Kasumi-1 (cell line): ENCODE measurements around the gene C1orf159.
A peak's percentile ranks its signal among the peaks of the same experiment; 100 is the strongest.
"Not testable (repeated sequence)": the region's sequence is repeated elsewhere in the genome, so short reads cannot be mapped to it uniquely, and the experiment has no call there.

Source experiments
- DNase-seq, 2 experiments: peaks; one replicate each; lab custom pipeline; 2025; lab: John Stamatoyannopoulos, UW

C1orf159 gene

DNA sequence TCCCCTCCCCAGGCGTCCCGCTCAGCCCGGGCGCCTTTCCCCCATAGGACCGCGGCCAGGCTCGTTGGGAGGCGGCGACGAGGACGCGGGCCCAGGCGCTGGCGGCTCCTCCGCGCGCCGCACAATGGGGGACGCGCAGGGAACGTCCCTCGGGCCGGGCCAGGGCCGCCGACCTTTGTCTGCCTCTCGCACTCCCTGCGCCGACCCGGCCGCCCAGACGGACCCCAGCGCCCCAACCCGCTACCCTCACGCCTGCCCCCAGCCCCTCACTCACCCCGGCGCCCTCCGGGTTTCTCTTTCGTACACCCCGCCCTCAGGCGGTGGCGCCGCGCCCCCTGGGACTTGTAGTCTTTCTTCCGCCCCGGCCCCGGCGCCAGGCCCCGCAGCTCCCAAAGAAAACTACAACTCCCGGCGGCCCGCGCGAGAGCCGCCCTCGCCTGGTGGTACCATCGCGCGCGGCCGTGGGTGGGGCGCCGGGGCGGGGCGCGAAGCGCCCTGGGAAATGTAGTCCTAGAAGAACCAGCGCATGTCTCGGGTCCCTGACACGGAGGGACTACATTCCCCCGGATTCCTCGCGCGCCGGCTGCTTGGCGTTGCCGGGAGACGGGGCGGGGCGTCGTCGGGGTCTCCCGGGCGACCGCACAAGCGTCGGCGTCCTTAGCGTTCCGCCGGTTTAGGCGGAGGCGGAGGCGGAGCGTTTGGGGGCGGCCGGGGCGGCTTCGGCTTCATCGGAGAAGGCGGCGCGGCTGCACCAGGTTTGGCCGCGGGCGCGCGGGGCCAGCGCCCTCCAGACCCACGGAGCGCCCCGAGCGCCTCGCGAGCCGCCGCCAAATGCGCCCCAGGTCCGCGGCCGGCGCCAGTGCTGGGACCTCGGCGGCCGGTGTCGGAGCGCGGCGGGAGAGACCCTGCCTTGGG is at the start of gene C1orf159:
Gene C1orf159, minus strand, starts transcription at position 304 of the 915 bp plus-strand sequence. CDS start 24,546 bp downstream, outside the sequence.
- peak; percentile 94 to 95 for DNase-seq

GRCh38 chr1:1165485-1165884 is 49.6 kb upstream of the C1orf159 start:
- no peak for DNase-seq

DNA sequence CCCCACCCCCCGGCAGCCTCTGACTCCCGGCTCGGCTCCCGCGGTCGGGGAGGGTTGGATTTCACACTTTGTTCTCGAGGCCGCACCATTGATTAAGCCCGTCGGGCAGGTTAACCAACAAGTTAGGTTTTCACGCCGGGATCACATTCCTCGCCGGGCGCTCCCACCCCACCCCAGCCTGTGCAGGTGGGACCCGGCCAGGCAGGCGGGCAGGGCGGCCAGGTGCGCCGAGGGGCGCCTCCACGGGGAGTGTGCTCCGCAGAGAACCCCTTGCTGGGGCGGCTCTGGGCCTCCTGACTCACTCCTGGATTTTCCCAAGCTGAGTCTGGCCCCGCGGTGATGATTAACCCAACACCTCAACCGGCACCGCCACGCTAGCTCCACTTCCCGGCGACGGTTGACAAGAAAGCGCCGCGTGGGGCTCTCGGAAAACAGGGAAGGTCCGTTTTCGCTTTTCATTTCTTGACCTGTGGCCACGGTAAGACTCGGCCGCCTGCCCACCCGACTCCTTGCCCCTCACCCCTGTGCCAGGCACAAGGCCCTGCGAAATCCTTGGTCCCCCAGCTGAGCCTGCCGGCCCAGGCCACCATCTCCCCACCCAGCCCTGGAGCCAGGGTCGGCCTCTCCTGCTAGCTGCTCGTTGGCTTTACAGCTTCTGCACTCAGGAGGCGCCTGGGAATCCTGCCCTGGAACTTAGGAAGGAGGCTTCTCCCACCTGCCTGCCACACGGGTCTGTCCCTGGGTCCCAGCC is 49.0 kb upstream of the C1orf159 start:
- DNase-seq, result no peak

- no peak for DNase-seq
Measured at GRCh38 chr1:1164361-1164700, 48.4 kb upstream of the C1orf159 start.

- DNase-seq, result no peak
Measured at GRCh38 chr1:1163538-1164070, 47.7 kb upstream of the C1orf159 start.

DNA sequence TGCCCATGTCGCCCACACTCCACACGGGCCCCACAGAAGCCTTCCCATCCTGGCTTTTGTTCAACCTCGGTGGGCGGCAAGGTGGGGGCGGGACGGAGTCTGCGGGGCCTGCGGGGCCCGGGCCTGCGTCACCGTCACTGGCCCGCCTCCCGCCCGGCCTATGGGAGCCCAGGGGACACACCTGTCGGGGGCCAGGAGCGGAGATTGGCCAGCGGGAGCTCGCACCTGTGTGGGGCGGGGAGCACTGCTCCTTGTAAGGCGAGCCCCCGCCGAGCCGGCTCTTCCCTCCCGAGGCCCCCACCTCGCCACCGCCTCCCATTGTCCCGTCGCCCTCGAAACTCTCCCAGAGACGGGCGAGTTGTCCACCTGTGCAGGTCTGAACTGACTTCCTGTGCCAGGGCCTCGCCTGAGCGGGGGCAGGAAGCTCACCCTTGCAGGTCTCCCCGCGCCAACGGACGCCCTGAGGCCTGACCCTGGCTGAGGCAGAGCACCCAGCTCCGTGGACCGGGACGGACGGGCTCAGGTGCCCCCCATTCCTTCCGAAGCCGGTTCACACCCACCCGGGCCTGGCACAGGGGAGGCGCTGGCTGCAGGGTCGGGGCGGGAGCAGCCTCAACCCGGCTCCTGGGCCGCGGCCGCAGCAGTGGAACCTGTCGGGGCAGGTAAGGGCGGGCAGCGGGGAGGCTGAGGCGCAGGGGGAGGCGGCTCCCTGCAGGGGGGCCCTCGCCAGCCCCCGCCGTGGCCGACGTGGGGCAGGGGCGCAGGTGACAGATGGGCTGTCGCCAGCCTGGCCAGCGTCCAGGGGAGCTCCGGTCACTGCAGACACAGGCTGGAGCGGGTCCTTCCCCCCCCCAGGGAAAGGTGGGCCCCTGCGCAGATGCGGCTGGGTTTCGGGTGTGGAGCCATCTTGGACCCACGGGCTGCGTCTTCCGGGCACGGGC is 47.0 kb upstream of the C1orf159 start:
- DNase-seq, result no peak

GRCh38 chr1:1161683-1162079 is 45.8 kb upstream of the C1orf159 start:
- no peak for DNase-seq

- no peak for DNase-seq
Measured at GRCh38 chr1:1161078-1161682, 45.3 kb upstream of the C1orf159 start.

DNA sequence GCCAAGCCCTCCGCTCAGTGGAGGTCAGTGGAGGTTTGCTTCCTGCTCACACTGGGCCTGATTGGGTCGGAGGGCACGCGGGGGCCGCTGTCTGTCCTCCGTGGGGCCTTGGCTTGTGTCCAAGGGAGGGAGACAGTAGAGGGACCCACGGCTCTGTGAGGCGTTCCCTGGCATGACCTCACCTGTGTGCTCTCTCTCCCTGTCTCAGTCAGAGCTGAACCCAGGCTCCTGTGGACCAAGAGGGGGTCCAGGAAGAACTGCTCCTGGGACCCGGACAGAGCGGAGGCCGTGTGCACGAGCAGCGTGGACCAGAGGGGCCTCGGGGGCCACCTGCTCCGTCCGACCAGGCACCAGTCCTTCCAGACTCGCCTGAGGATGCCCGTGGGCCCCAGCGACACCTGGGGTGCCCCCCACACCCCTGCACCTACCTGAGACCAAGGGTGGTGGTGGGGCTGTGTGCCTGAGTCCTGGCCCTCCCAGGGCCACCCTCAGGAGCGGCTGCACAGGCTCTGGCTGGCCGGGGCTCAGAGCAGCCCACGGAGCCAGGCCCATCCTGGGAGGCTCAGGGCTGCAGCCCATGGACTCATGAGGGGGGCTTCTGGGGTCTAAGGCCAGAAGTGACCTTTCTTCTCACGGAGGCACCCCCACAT is 44.5 kb upstream of the C1orf159 start:
- no peak for DNase-seq

- DNase-seq, result no peak
Measured at GRCh38 chr1:1157914-1158710, 42.2 kb upstream of the C1orf159 start.

- peak; percentile 60 to 67 for DNase-seq
Measured at GRCh38 chr1:1157426-1157913, 41.6 kb upstream of the C1orf159 start.

GRCh38 chr1:1157033-1157365 is 41.1 kb upstream of the C1orf159 start:
- no peak for DNase-seq

DNA sequence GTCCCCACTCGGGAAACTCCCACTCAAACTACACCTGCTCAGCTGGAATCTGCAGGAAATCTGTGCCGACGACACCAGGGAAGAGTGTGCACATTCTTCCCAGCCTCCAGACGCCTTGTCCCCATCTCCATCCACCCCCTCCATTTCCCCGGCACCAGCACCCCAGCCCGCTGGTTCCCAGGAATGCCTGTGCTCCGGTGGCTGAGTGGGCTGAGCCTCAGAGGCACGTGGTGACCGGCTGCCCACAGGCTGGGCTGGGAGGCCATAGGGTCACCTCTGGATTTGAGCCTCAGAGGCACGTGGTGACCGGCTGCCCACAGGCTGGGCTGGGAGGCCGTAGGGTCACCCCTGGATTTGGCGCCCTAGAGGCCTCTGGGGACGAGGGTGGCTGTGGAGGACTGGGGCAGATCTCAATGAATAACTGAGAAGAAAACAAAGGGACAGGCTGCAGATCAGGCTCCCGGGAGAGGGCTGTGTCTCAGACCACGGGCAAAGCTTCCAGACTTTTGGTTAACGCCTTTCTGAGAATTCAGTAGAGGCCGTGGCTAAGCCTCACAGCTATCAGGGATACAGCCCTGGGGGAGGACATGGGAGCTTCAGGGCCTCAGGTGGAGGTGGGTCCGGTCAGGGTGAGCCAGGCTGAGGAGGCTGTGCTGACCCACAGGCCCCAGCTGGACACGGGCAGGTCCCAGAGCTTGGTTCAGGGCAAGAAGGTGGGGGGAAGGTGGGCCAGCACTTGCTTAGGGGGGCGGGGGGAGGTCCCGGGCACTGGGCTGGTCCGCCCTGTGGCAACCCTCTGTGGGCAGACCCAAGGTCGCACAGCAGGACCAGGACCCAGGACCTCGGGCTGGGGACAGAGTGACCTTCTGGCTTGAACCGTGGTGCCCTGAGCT is 40.5 kb upstream of the C1orf159 start:
- no peak for DNase-seq

DNA sequence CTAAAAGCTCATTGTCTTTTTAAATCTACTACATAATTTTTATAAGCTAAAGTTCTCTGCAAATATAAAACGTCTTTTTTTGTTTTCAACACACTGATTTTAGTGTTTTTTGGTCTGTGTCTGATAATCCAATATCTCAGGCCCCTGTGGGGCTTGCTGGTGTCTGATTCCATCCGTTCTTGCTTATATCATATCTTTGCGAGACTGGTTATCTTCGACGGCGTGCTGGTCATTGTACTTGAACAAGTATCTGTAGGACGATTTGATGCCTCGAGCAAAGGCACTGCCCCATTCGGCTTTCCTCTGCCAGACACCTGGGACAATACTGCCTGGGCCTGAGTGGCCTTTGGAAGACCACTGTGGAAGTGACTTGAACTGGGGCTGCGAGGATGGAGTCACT is 39.4 kb upstream of the C1orf159 start:
- DNase-seq, result no peak

DNA sequence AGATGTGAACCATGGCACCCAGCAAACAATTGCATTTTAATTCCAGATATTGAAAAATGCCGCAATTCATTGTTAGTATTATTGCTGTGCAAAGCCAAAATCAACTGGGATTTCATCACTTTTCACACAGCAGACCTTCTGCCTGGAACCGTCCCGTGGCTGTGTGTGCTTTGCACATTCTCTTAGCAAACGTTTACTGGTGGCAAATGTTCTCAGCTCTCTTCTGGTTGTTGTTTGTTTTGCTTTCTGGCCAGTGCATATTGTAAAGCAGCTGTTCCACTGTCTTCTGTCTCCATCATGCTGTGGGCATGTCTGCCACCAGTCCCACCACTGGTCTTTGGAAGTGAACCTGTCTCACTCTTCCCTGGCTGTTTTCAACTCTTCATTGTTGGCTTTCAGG is 38.0 kb upstream of the C1orf159 start:
- DNase-seq, result no peak

DNA sequence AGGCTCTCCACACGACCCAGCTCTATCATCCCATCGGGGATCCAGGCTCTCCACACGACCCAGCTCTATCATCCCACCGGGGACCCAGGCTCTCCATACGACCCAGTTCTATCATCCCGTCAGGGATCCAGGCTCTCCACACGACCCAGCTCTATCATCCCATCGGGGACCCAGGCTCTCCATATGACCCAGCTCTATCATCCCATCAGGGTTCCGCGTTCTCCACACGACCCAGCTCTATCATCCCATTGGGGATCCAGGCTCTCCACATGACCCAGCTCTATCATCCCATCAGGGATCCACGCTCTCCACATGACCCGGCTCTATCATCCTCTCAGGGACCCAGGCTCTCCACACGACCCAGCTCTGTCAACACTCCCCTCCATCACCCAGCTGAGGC is 37.3 kb upstream of the C1orf159 start:
- not testable (repeated sequence) for DNase-seq

GRCh38 chr1:1152431-1152830 is 36.5 kb upstream of the C1orf159 start:
- not testable (repeated sequence) for DNase-seq

DNA sequence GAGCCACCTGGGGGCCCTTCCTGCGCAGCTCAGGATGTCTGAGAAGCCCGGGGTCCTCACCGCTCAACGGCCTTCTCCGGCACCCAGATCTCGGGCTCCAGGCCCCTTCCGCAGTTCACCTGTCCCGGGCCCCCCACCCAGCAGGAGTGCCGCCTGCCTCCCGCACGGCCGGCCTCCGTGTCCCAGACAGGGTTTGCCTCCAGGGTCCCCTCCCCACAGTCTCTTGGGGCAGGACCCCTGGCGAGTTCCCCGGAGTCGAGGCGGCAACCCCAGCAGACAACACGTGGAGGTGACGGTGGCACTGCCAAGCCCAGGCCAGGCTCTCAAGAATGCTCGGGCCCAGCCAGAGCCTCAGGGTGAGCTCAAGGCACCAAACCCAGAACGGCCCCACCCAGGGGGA is 35.4 kb upstream of the C1orf159 start:
- DNase-seq, result no peak

GRCh38 chr1:1150100-1150499 is 34.2 kb upstream of the C1orf159 start:
- no peak for DNase-seq
